Psoas muscle (tissue), 8 donors: ENCODE measurements around the gene TMEM135. TPM values are rescaled to one million over a fixed set of nuclear protein-coding genes. Genes with fewer than 3 reads are reported as not detected.

Experiments used
- ATAC-seq, 4 donors: fragments of 200-7000 bp; cut with Tn5 transposase; one replicate each; pipeline ENCODE4 v1.9.1; 2020; ENCODE audit warnings: moderate library complexity in 3 of 4, mild to moderate bottlenecking in 2 of 4
- DNase-seq, 2 donors: peaks; one replicate each; pipeline ENCODE4 v3.0.0-alpha.2; 2020
- H3K27ac ChIP-seq: fragments of 200-600 bp; one replicate; pipeline ENCODE4 v1.8.0; 2022
- H3K27me3 ChIP-seq, 3 donors: fragments of 200-600 bp in 1 of 3; one replicate each; pipeline versions ENCODE4 v1.6.1 to v1.8.0; 2013 to 2022; ENCODE audit warnings: low read length in 2 of 3, mild to moderate bottlenecking in 2 of 3, moderate library complexity in 1 of 3; ENCODE audit not compliant: insufficient read depth in 3 of 3
- H3K36me3 ChIP-seq, 2 donors: fragments of 200-600 bp in 1 of 2; one replicate each; pipeline versions ENCODE4 v1.6.1 to v1.8.0; 2013 to 2022; ENCODE audit warnings: low read depth in 1 of 2, mild to moderate bottlenecking in 1 of 2, moderate library complexity in 1 of 2; ENCODE audit not compliant: insufficient read depth in 1 of 2
- H3K4me1 ChIP-seq: fragments of 200-600 bp; one replicate; pipeline ENCODE4 v1.8.0; 2022
- H3K4me3 ChIP-seq: fragments of 200-600 bp; one replicate; pipeline ENCODE4 v1.8.0; 2022; ENCODE audit warnings: mild to moderate bottlenecking
- H3K9me3 ChIP-seq: fragments of 200-600 bp; one replicate; pipeline ENCODE4 v1.8.0; 2022
- CTCF ChIP-seq: fragments of 200-600 bp; IDR thresholded peaks from one replicate; pipeline ENCODE4 v1.8.0; 2022; ENCODE audit warnings: antibody characterized with exemption
- WGBS, 3 donors: extraction: QIAGEN DNeasy Blood & Tissue Kit; methylation state at CpG; one replicate each; pipeline versions ENCODE4 v1.1.6 to v1.1.7; 2013; 5-methylcytosine and 5-hydroxymethylcytosine counted together
- intact Hi-C, 2 donors: fragments of 100-400 bp; cut with DNase I; formaldehyde crosslinking; loops; one replicate each; pipeline versions ENCODE4 v1.11.0 to v1.14.2; 2022
- polyA plus RNA-seq, 3 donors: library from polyadenylated mRNA; stranded (reverse); fragments of 200-250 nt; gene quantifications; one replicate each; pipeline ENCODE4 v1.2.3, GENCODE V29; 2013
- total RNA-seq, 4 donors: library from RNA; stranded (reverse); fragmentation: NEBNext Ultra II Directional in 2 of 4; extraction: Animal tissue kit (Norgen Biotek cat#: 25700) in 2 of 4; gene quantifications; one replicate each; pipeline versions ENCODE4 v1.2.1 to v1.2.4, GENCODE V29; 2021 to 2023
- donor health status: healthy with polysubstance abuse.
- donor health status: DM: no; HTN: no; CAD: no; lungs with moderate emphysema.
- donor health status: Bipolar disorder and iron deficiency.
- donor health status: healthy.
- donor health status: DM: yes; HTN: yes; CAD: no.
- donor health status: DM: no; HTN: no; CAD: no.
- donor health status: DM: no; HTN: no; CAD: no.
- donor health status: DM: yes; HTN: yes; CAD: no.

Gene TMEM135
- total and polyA plus RNA-seq, 7 donors: 4.1 to 26.6 (median 9.4) TPM

GRCh38 chr11:87251560-87251959 is 213.8 kb downstream of the TMEM135 start:
- WGBS, 3 donors: 85 to 91% (median 90%) methylated on average over 4 of the region's 4 CpGs
- DNase-seq (no peak), ATAC-seq (no peak)
- no peaks in the 10 kb centered on the region for H3K27me3 ChIP-seq
- TF ChIP-seq CTCF: no peak
- intact Hi-C loops: no loop called here
- H3K4me3 ChIP-seq: no peak overlapping the region
- no peaks in the 10 kb centered on the region for H3K36me3 ChIP-seq
- H3K9me3 ChIP-seq: no peaks in the 10 kb centered on the region
- no peak overlapping the region for H3K27ac ChIP-seq
- no peaks in the 10 kb centered on the region for H3K4me1 ChIP-seq

GRCh38 chr11:87252869-87253268 is 215.1 kb downstream of the TMEM135 start:
- Histone ChIP-seq H3K4me1 (no peaks in the 10 kb centered on the region), H3K4me3 (no peak overlapping the region), H3K9me3 (no peaks in the 10 kb centered on the region), H3K27me3 (no peaks in the 10 kb centered on the region), H3K36me3 (no peaks in the 10 kb centered on the region), H3K27ac (no peak overlapping the region)
- TF ChIP-seq CTCF: no peak
- no peak for DNase-seq
- intact Hi-C loops: no loop called here
- no peak for ATAC-seq

GRCh38 chr11:87254562-87254961 is 216.8 kb downstream of the TMEM135 start:
- ATAC-seq: no peak
- intact Hi-C loops: no loop called here
- Histone ChIP-seq H3K27me3 (no peaks in the 10 kb centered on the region), H3K4me3 (no peak overlapping the region), H3K36me3 (no peaks in the 10 kb centered on the region), H3K4me1 (no peaks in the 10 kb centered on the region), H3K27ac (no peak overlapping the region), H3K9me3 (no peaks in the 10 kb centered on the region)
- no peak for TF ChIP-seq CTCF
- no peak for DNase-seq
- WGBS, 3 donors: 76 to 88% (median 87%) methylated on average over 2 of the region's 2 CpGs

GRCh38 chr11:87255589-87255988 is 217.9 kb downstream of the TMEM135 start:
- DNase-seq (no peak), ATAC-seq (no peak)
- H3K27ac ChIP-seq: no peak overlapping the region
- no peaks in the 10 kb centered on the region for H3K27me3 ChIP-seq
- H3K4me1 ChIP-seq: no peaks in the 10 kb centered on the region
- H3K36me3 ChIP-seq: no peaks in the 10 kb centered on the region
- H3K9me3 ChIP-seq: no peaks in the 10 kb centered on the region
- no peak for TF ChIP-seq CTCF
- intact Hi-C loops: no loop called here
- H3K4me3 ChIP-seq: no peak overlapping the region

- Histone ChIP-seq H3K36me3 (no peaks in the 10 kb centered on the region), H3K4me1 (no peaks in the 10 kb centered on the region), H3K27me3 (no peaks in the 10 kb centered on the region), H3K27ac (no peak overlapping the region), H3K4me3 (no peak overlapping the region), H3K9me3 (no peaks in the 10 kb centered on the region)
- DNase-seq (no peak), ATAC-seq (no peak)
- intact Hi-C loops: no loop called here
- TF ChIP-seq CTCF: no peak
- WGBS, 3 donors: 43 to 97% (median 92%) methylated on average over 1 of the region's 1 CpG
Measured at GRCh38 chr11:87256694-87257340, 219.1 kb downstream of the TMEM135 start.
